A549 (cell line): ENCODE results near the gene PACSIN1.

ENCODE experiments used
- BCL3 ChIP-seq: fragments of >200 bp; sonication (Bioruptor Twin); formaldehyde crosslinking; IDR thresholded peaks from 3 replicates; pipeline ENCODE4 v1.6.1; 2016
- CEBPB ChIP-seq, 2 experiments: fragments of >200 bp in 1 of 2; sonication (Bioruptor Twin) in 1 of 2; formaldehyde crosslinking in 1 of 2; IDR thresholded peaks; 2 replicates each; pipeline ENCODE4 v1.6.1; 2012 to 2016
- CTCF ChIP-seq: fragments of >200 bp; sonication (Bioruptor Twin); formaldehyde crosslinking; IDR thresholded peaks from 3 replicates; pipeline ENCODE4 v1.5.1; 2016
- E2F6 ChIP-seq: IDR thresholded peaks from 2 replicates; pipeline ENCODE4 v1.6.1; 2012; ENCODE audit warnings: low read depth, borderline replicate concordance
- EP300 ChIP-seq, 2 experiments: fragments of >200 bp; sonication (Bioruptor Twin); formaldehyde crosslinking; IDR thresholded peaks; 2 replicates in 1 of 2; 3 replicates in 1 of 2; pipeline ENCODE4 v1.6.1; 2016 to 2017
- ESRRA ChIP-seq: fragments of 150-350 bp; IDR thresholded peaks from 2 replicates; pipeline ENCODE4 v1.6.1; 2014; ENCODE audit warnings: mild to moderate bottlenecking, low read length, borderline replicate concordance
- JUNB ChIP-seq: fragments of >200 bp; sonication (Bioruptor Twin); formaldehyde crosslinking; IDR thresholded peaks from 2 replicates; pipeline ENCODE4 v1.6.1; 2016
- MAX ChIP-seq: IDR thresholded peaks from 2 replicates; pipeline ENCODE4 v1.6.1; 2012
- POLR2AphosphoS2 ChIP-seq: conservative IDR thresholded peaks from 2 replicates; pipeline ENCODE4 v1.6.1; 2012; ENCODE audit warnings: low read length, improper control_type of control experiment, inconsistent platforms
- RAD21 ChIP-seq, 2 experiments: fragments of >200 bp in 1 of 2; sonication (Bioruptor Twin) in 1 of 2; formaldehyde crosslinking in 1 of 2; IDR thresholded peaks in 1 of 2; conservative IDR thresholded peaks in 1 of 2; 2 replicates in 1 of 2; 3 replicates in 1 of 2; pipeline ENCODE4 v1.6.1; 2012 to 2018; ENCODE audit warnings: inconsistent platforms in 1 of 2
- RFX5 ChIP-seq: fragments of 450-650 bp; IDR thresholded peaks from 2 replicates; pipeline ENCODE4 v1.7.1; 2014; ENCODE audit warnings: antibody characterized with exemption, mild to moderate bottlenecking, moderate library complexity
- USF2 ChIP-seq: fragments of 450-650 bp; IDR thresholded peaks from 2 replicates; pipeline ENCODE4 v1.6.1; 2014; ENCODE audit warnings: antibody characterized with exemption

GRCh38 chr6:34552620-34553019 is 86.7 kb downstream of the PACSIN1 start:
- TF ChIP-seq MAX = no peak
- no peak for TF ChIP-seq ESRRA
- no peak for TF ChIP-seq EP300 (IDR thresholded peaks at IDR 0.05)
- TF ChIP-seq USF2 = no peak
- TF ChIP-seq CTCF = no peak
- TF ChIP-seq RAD21 (conservative IDR thresholded peaks at IDR 0.05 in 1 of 2, IDR thresholded peaks at IDR 0.05 in 1 of 2) = no peak
- no peak for TF ChIP-seq BCL3
- TF ChIP-seq CEBPB (IDR thresholded peaks at IDR 0.05) = no peak
- no peak for TF ChIP-seq RFX5
- TF ChIP-seq JUNB = no peak
- TF ChIP-seq POLR2AphosphoS2 = no peak
- no peak for TF ChIP-seq E2F6
